ENCODE results near the gene DHRS7C. TPM values are rescaled to one million over a fixed set of nuclear protein-coding genes. Genes with fewer than 3 reads are reported as not detected.

The DHRS7C gene
- total RNA-seq (2022; extraction: Qiagen RNA extraction) = not detected in 5 replicates

GRCh38 chr17:9790889-9791876 is at the start of gene DHRS7C:
DHRS7C (minus strand) TSS chr17:9791592; CDS start chr17:9791284, 308 bp downstream.

GRCh38 chr17:9825641-9826150 is 34.3 kb upstream of the DHRS7C start, which contains the start of gene GLP2R:
GLP2R (plus strand) TSS chr17:9825924; CDS start chr17:9826064, 140 bp downstream.

GRCh38 chr17:9821921-9822320 is 30.5 kb upstream of the DHRS7C start, which contains the start of gene GSG1L2:
GSG1L2 (minus strand) TSS chr17:9822079; CDS start chr17:9822071, 8 bp downstream.

Other genes starting within 250 kb of the DHRS7C start
- gene STX8, start 215.8 kb downstream of the DHRS7C start, total RNA-seq (2022; extraction: Qiagen RNA extraction) = 58.7 to 77.8 TPM (median 62.0 TPM) in 5 replicates
- gene CFAP52, start 214.9 kb downstream of the DHRS7C start, total RNA-seq (2022; extraction: Qiagen RNA extraction) = 0.09 to 0.21 TPM (median 0.18 TPM) in 4 of 5 replicates, not detected in the other
- 3.4 to 4.5 TPM (median 4.1 TPM) in 5 replicates for gene USP43, start 146.1 kb downstream of the DHRS7C start, total RNA-seq (2022; extraction: Qiagen RNA extraction)
- gene GSG1L2, start 30.5 kb upstream of the DHRS7C start, total RNA-seq (2022; extraction: Qiagen RNA extraction) = not detected in 5 replicates
- gene GLP2R, start 34.3 kb upstream of the DHRS7C start, total RNA-seq (2022; extraction: Qiagen RNA extraction) = 6.6 to 16.0 TPM (median 8.0 TPM) in 5 replicates
- not detected in 5 replicates for gene RCVRN, start 113.7 kb upstream of the DHRS7C start, total RNA-seq (2022; extraction: Qiagen RNA extraction)